ENCODE data around the gene KIAA1549. TPM values are rescaled to one million over a fixed set of nuclear protein-coding genes. Genes with fewer than 3 reads are reported as not detected.

The KIAA1549 gene
- total RNA-seq, 2 donors from 2014 or later, result 0.95 to 1.8 TPM

GRCh38 chr7:138890499-138891445 is 90.4 kb downstream of the KIAA1549 start:
- ATAC-seq (ENCODE audit: insufficient number of reproducible peaks, low FRiP score, low read depth) (no peak), DNase-seq (ENCODE audit: low spot score) (no peak)
- Histone ChIP-seq H3K4me3 (no peak overlapping the region), H3K27ac (no peak overlapping the region), H3K36me3 (no peaks in the 10 kb centered on the region), H3K9me3 (no peaks in the 10 kb centered on the region), H3K4me1 (ENCODE audit: control insufficient read depth in 1 of 2, low read depth in 2 of 2) (no peaks in the 10 kb centered on the region), H3K27me3 (replicated peaks; ENCODE audit: insufficient read depth) (no peaks in the 10 kb centered on the region)
- TF ChIP-seq CTCF (IDR thresholded peaks at IDR 0.05), result no peak

DNA sequence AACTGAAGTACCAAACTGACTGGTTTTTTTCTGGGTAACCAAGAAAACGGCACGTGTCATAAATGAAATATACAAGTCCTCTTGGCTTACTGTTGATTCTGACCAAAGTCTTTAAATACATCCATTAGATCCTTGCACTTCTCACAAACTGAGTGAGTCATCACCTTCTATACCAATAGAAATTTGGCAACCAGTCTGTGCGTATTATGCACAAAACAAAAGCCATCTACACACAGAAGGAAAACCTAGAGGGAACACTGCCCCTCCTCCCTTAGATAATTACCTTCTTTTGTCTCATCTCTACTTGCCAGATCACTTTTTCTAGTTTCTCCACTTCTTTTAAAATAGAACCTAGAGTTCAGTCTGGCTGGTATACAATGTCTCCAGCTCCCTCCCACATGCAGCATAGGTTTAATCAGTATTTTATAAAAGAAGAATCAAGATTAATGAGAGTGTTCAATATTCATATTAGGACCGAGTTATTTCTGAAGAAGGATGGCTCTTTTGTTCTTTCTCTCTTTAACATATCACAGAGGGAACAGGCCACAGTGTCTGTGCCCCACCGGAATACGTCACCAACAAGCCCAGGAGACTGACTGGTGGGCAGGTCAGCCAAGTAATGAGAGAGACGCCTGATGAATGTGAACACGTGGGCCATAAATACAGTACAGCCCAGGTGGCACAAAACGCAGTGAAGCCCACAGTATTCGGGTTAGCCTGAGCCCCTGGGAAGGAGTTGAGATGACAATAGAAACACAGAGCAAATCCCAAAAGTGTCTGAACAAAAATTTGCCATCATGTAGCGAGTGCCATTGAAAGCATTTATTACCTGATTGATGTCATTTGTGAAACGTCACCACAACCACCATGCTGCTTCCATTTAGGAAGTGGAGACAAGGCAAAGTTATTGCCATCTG is 91.3 kb downstream of the KIAA1549 start:
- no peak overlapping the region for H3K27ac ChIP-seq
- no peak for TF ChIP-seq CTCF (IDR thresholded peaks at IDR 0.05)
- H3K27me3 ChIP-seq (replicated peaks; ENCODE audit: insufficient read depth), result no peaks in the 10 kb centered on the region
- DNase-seq (ENCODE audit: low spot score), result no peak
- H3K4me3 ChIP-seq, result no peak overlapping the region
- ATAC-seq (ENCODE audit: insufficient number of reproducible peaks, low FRiP score, low read depth), result no peak
- H3K4me1 ChIP-seq (ENCODE audit: control insufficient read depth in 1 of 2, low read depth in 2 of 2), result no peaks in the 10 kb centered on the region
- no peaks in the 10 kb centered on the region for H3K9me3 ChIP-seq
- H3K36me3 ChIP-seq, result no peaks in the 10 kb centered on the region

DNA sequence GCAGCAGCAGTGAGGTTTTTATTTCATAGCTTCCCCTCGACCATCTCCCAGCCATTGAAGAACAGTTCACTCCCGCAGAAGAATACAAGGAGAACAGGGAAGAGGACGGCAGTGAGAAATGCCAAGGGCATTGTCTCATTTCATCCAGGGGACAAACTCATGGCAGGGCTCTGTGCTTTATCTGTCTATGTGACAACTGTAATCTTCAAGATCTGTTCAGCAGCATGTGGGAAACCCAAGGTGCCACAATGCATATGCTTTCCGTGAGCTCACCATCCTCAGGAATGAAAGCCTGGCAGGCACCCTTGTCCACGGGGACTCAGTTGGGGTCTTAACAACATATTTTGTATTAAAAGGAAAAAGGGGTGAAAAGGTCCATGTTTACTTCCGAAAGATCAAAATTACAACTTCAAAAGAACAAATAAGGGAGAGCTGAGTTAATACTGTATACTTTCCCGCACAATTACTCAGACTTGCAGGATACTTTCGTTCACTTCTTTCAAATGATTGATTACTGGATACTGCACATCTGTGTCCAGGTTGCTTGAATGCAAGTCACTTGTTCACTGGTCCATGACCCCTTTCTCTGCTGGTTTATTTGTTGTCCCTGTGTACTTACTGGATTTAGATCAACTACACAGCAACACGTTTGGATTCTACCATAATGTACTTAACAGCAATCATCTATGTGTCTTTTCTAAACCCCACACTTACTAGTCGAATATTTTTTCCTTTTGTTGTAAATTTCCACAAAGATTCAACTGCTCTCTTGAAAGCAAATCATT is 93.1 kb downstream of the KIAA1549 start:
- H3K27ac ChIP-seq, result no peak overlapping the region
- ATAC-seq (ENCODE audit: insufficient number of reproducible peaks, low FRiP score, low read depth) (no peak), DNase-seq (ENCODE audit: low spot score) (no peak)
- no peaks in the 10 kb centered on the region for H3K36me3 ChIP-seq
- no peaks in the 10 kb centered on the region for H3K27me3 ChIP-seq (replicated peaks; ENCODE audit: insufficient read depth)
- no peak for TF ChIP-seq CTCF (IDR thresholded peaks at IDR 0.05)
- H3K9me3 ChIP-seq, result no peaks in the 10 kb centered on the region
- H3K4me3 ChIP-seq, result no peak overlapping the region
- H3K4me1 ChIP-seq (ENCODE audit: control insufficient read depth in 1 of 2, low read depth in 2 of 2), result no peaks in the 10 kb centered on the region

GRCh38 chr7:138887085-138887710 is 94.0 kb downstream of the KIAA1549 start:
- no peak overlapping the region for H3K27ac ChIP-seq
- no peak for TF ChIP-seq CTCF (IDR thresholded peaks at IDR 0.05)
- no peak overlapping the region for H3K4me3 ChIP-seq
- H3K27me3 ChIP-seq (replicated peaks; ENCODE audit: insufficient read depth), result no peaks in the 10 kb centered on the region
- H3K9me3 ChIP-seq, result no peaks in the 10 kb centered on the region
- DNase-seq (ENCODE audit: low spot score) (no peak), ATAC-seq (ENCODE audit: insufficient number of reproducible peaks, low FRiP score, low read depth) (no peak)
- H3K36me3 ChIP-seq, result no peaks in the 10 kb centered on the region
- no peaks in the 10 kb centered on the region for H3K4me1 ChIP-seq (ENCODE audit: control insufficient read depth in 1 of 2, low read depth in 2 of 2)
